ENCODE results near the gene SYNM. TPM values are rescaled to one million over a fixed set of nuclear protein-coding genes. Genes with fewer than 3 reads are reported as not detected.
A peak's percentile ranks its signal among the peaks of the same experiment; 100 is the strongest.

Gene SYNM
- total and polyA plus RNA-seq, 7 experiments from 2014 or later, result 0.17 to 6.0 (median 1.6) TPM

- H3K4me1 Mint-ChIP-seq, result no peaks in the 10 kb centered on the region
- no peak for ATAC-seq
- H3K4me3 Mint-ChIP-seq, result no peak overlapping the region
- H3K27ac Mint-ChIP-seq, result no peak overlapping the region
- H3K9me3 ChIP-seq (ENCODE audit: control insufficient read depth in 2 of 3, low read length in 3 of 3), result no peaks in the 10 kb centered on the region
- H3K36me3 Mint-ChIP-seq, result no peaks in the 10 kb centered on the region
- H3K27me3 Mint-ChIP-seq, result peaks cover 8 to 33% (median 31%) of the 10 kb centered on the region in 5 donors
- POLR2A ChIA-PET, result no interaction called here
- peaks cover 0 to 6% (median 2%) of the 10 kb centered on the region in 11 donors for H3K9me3 Mint-ChIP-seq
- H3K4me1 ChIP-seq (ENCODE audit: control insufficient read depth in 2 of 2, insufficient read depth in 2 of 2, low read length in 2 of 2), result no peaks in the 10 kb centered on the region
- no peaks in the 10 kb centered on the region for H3K36me3 ChIP-seq (ENCODE audit: control insufficient read depth in 2 of 3, insufficient read depth in 3 of 3, low read length in 3 of 3)
- intact Hi-C loops (cut with micrococcal nuclease), result no loop called here
- H3K27ac ChIP-seq (ENCODE audit: low read depth, low read length), result no peak overlapping the region
- H3K27me3 ChIP-seq (ENCODE audit: control insufficient read depth in 2 of 2, insufficient read depth in 2 of 2, low read length in 2 of 2), result no peaks in the 10 kb centered on the region
- no peak overlapping the region for H3K4me3 ChIP-seq (ENCODE audit: low read length)
- CTCF ChIA-PET, result interaction anchor here (1.1 kb wide), 1 partner anchor 30 kb away, joined by 3 read pairs; no protein-coding TSS in a partner anchor
- DNase-seq, result no peak
Measured at GRCh38 chr15:99082798-99083197, 22.1 kb upstream of the SYNM start.

GRCh38 chr15:99084965-99085364 lies 19.9 kb upstream of the SYNM start:
- Histone ChIP-seq H3K27me3 (ENCODE audit: control insufficient read depth in 2 of 2, insufficient read depth in 2 of 2, low read length in 2 of 2) (no peaks in the 10 kb centered on the region), H3K27ac (ENCODE audit: low read depth, low read length) (no peak overlapping the region), H3K4me3 (ENCODE audit: low read length) (no peak overlapping the region), H3K36me3 (ENCODE audit: control insufficient read depth in 2 of 3, insufficient read depth in 3 of 3, low read length in 3 of 3) (no peaks in the 10 kb centered on the region), H3K4me1 (ENCODE audit: control insufficient read depth in 2 of 2, insufficient read depth in 2 of 2, low read length in 2 of 2) (no peaks in the 10 kb centered on the region), H3K9me3 (ENCODE audit: control insufficient read depth in 2 of 3, low read length in 3 of 3) (no peaks in the 10 kb centered on the region)
- POLR2A ChIA-PET, result no interaction called here
- H3K27ac Mint-ChIP-seq, result no peak overlapping the region
- ATAC-seq (no peak), DNase-seq (no peak)
- H3K4me1 Mint-ChIP-seq, result peaks cover 0 to 2% (median 0%) of the 10 kb centered on the region in 7 donors
- CTCF ChIA-PET, result no interaction called here
- H3K36me3 Mint-ChIP-seq, result no peaks in the 10 kb centered on the region
- H3K4me3 Mint-ChIP-seq, result no peak overlapping the region
- H3K27me3 Mint-ChIP-seq, result peaks cover 8 to 26% (median 22%) of the 10 kb centered on the region in 5 donors
- intact Hi-C loops (cut with micrococcal nuclease), result no loop called here
- H3K9me3 Mint-ChIP-seq, result peaks cover 0 to 6% (median 2%) of the 10 kb centered on the region in 11 donors

- H3K9me3 Mint-ChIP-seq, result peaks cover 0 to 6% (median 2%) of the 10 kb centered on the region in 11 donors
- H3K4me3 Mint-ChIP-seq, result no peak overlapping the region
- Histone ChIP-seq H3K27me3 (ENCODE audit: control insufficient read depth in 2 of 2, insufficient read depth in 2 of 2, low read length in 2 of 2) (no peaks in the 10 kb centered on the region), H3K9me3 (ENCODE audit: control insufficient read depth in 2 of 3, low read length in 3 of 3) (no peaks in the 10 kb centered on the region), H3K27ac (ENCODE audit: low read depth, low read length) (no peak overlapping the region), H3K36me3 (ENCODE audit: control insufficient read depth in 2 of 3, insufficient read depth in 3 of 3, low read length in 3 of 3) (no peaks in the 10 kb centered on the region), H3K4me1 (ENCODE audit: control insufficient read depth in 2 of 2, insufficient read depth in 2 of 2, low read length in 2 of 2) (no peaks in the 10 kb centered on the region), H3K4me3 (ENCODE audit: low read length) (no peak overlapping the region)
- H3K4me1 Mint-ChIP-seq, result peaks cover 0 to 6% (median 0%) of the 10 kb centered on the region in 7 donors
- H3K27me3 Mint-ChIP-seq, result peaks cover 7 to 22% (median 17%) of the 10 kb centered on the region in 5 donors
- ATAC-seq (no peak), DNase-seq (no peak)
- CTCF ChIA-PET, result interaction anchor here (1.4 kb wide), 1 partner anchor 9 kb away, joined by 5 read pairs; no protein-coding TSS in a partner anchor
- POLR2A ChIA-PET, result no interaction called here
- intact Hi-C loops (cut with micrococcal nuclease), result no loop called here
- H3K27ac Mint-ChIP-seq, result no peak overlapping the region
- H3K36me3 Mint-ChIP-seq, result no peaks in the 10 kb centered on the region
Measured at GRCh38 chr15:99085413-99086326, 19.2 kb upstream of the SYNM start.

- Histone ChIP-seq H3K27me3 (ENCODE audit: control insufficient read depth in 2 of 2, insufficient read depth in 2 of 2, low read length in 2 of 2) (no peaks in the 10 kb centered on the region), H3K4me3 (ENCODE audit: low read length) (no peak overlapping the region), H3K27ac (ENCODE audit: low read depth, low read length) (no peak overlapping the region), H3K4me1 (ENCODE audit: control insufficient read depth in 2 of 2, insufficient read depth in 2 of 2, low read length in 2 of 2) (no peaks in the 10 kb centered on the region), H3K36me3 (ENCODE audit: control insufficient read depth in 2 of 3, insufficient read depth in 3 of 3, low read length in 3 of 3) (no peaks in the 10 kb centered on the region), H3K9me3 (ENCODE audit: control insufficient read depth in 2 of 3, low read length in 3 of 3) (no peaks in the 10 kb centered on the region)
- Mint-ChIP-seq H3K9me3 (peaks cover 0 to 6% (median 2%) of the 10 kb centered on the region in 11 donors), H3K4me1 (peaks cover 0 to 6% (median 0%) of the 10 kb centered on the region in 7 donors), H3K4me3 (no peak overlapping the region), H3K27me3 (peaks cover 1 to 16% (median 11%) of the 10 kb centered on the region in 5 donors), H3K36me3 (no peaks in the 10 kb centered on the region), H3K27ac (no peak overlapping the region)
- CTCF ChIA-PET, result interaction anchor here (0.6 to 1.4 kb wide), 2 partner anchors 10 to 408 kb away, joined by 3 to 5 read pairs; no protein-coding TSS in a partner anchor
- no peak for ATAC-seq
- POLR2A ChIA-PET, result no interaction called here
- intact Hi-C loops (cut with micrococcal nuclease), result no loop called here
- DNase-seq, result no peak
Measured at GRCh38 chr15:99086327-99086667, 18.6 kb upstream of the SYNM start.

GRCh38 chr15:99087405-99087943 lies 17.4 kb upstream of the SYNM start:
- Histone ChIP-seq H3K4me3 (ENCODE audit: low read length) (no peak overlapping the region), H3K4me1 (ENCODE audit: control insufficient read depth in 2 of 2, insufficient read depth in 2 of 2, low read length in 2 of 2) (no peaks in the 10 kb centered on the region), H3K9me3 (ENCODE audit: control insufficient read depth in 2 of 3, low read length in 3 of 3) (no peaks in the 10 kb centered on the region), H3K27me3 (ENCODE audit: control insufficient read depth in 2 of 2, insufficient read depth in 2 of 2, low read length in 2 of 2) (no peaks in the 10 kb centered on the region), H3K27ac (ENCODE audit: low read depth, low read length) (no peak overlapping the region), H3K36me3 (ENCODE audit: control insufficient read depth in 2 of 3, insufficient read depth in 3 of 3, low read length in 3 of 3) (no peaks in the 10 kb centered on the region)
- ATAC-seq, result no peak
- intact Hi-C loops (cut with micrococcal nuclease), result no loop called here
- CTCF ChIA-PET, result interaction anchor here (1.4 kb wide), 1 partner anchor 11 kb away, joined by 5 read pairs; no protein-coding TSS in a partner anchor
- Mint-ChIP-seq H3K27me3 (peaks cover 0 to 7% (median 5%) of the 10 kb centered on the region in 5 donors), H3K36me3 (no peaks in the 10 kb centered on the region), H3K4me1 (peaks cover 0 to 6% (median 0%) of the 10 kb centered on the region in 7 donors), H3K9me3 (peaks cover 0 to 4% (median 0%) of the 10 kb centered on the region in 11 donors), H3K4me3 (no peak overlapping the region), H3K27ac (no peak overlapping the region)
- DNase-seq, result peak in 1 of 9 donors; percentile 4
- POLR2A ChIA-PET, result no interaction called here

- no peaks in the 10 kb centered on the region for H3K9me3 Mint-ChIP-seq
- ChIA-PET POLR2A (no interaction called here), CTCF (no interaction called here)
- H3K27me3 ChIP-seq (ENCODE audit: control insufficient read depth in 2 of 2, insufficient read depth in 2 of 2, low read length in 2 of 2), result no peaks in the 10 kb centered on the region
- no peaks in the 10 kb centered on the region for H3K4me1 ChIP-seq (ENCODE audit: control insufficient read depth in 2 of 2, insufficient read depth in 2 of 2, low read length in 2 of 2)
- no peaks in the 10 kb centered on the region for H3K36me3 Mint-ChIP-seq
- no peak overlapping the region for H3K27ac ChIP-seq (ENCODE audit: low read depth, low read length)
- H3K27ac Mint-ChIP-seq, result no peak overlapping the region
- H3K36me3 ChIP-seq (ENCODE audit: control insufficient read depth in 2 of 3, insufficient read depth in 3 of 3, low read length in 3 of 3), result no peaks in the 10 kb centered on the region
- ATAC-seq, result peak; percentile 49
- H3K4me3 Mint-ChIP-seq, result peak overlapping the region in 1 of 10 donors; percentile 15
- H3K4me1 Mint-ChIP-seq, result peaks cover 0 to 6% (median 0%) of the 10 kb centered on the region in 7 donors
- peak in 1 of 9 donors; percentile 23 for DNase-seq
- no peaks in the 10 kb centered on the region for H3K9me3 ChIP-seq (ENCODE audit: control insufficient read depth in 2 of 3, low read length in 3 of 3)
- peaks cover 0 to 13% (median 0%) of the 10 kb centered on the region in 5 donors for H3K27me3 Mint-ChIP-seq
- intact Hi-C loops (cut with micrococcal nuclease), result no loop called here
- no peak overlapping the region for H3K4me3 ChIP-seq (ENCODE audit: low read length)
Measured at GRCh38 chr15:99090011-99090699, 14.7 kb upstream of the SYNM start.

Measured in naive thymus-derived CD4-positive, alpha-beta T cell (primary cell).